SK-N-DZ (cell line): ENCODE measurements around the gene DEFB124.
"Not testable (repeated sequence)": the region's sequence is repeated elsewhere in the genome, so short reads cannot be mapped to it uniquely, and the experiment has no call there.

Experiments
- DNase-seq: peaks from one replicate; pipeline ENCODE4 v3.0.0-alpha.2; 2015; ENCODE audit warnings: low spot score

The DEFB124 gene

GRCh38 chr20:31489152-31489551 lies 14.2 kb upstream of the DEFB124 start:
- no peak for DNase-seq

GRCh38 chr20:31488115-31488514 lies 13.2 kb upstream of the DEFB124 start:
- DNase-seq = no peak

- DNase-seq = no peak
Measured at GRCh38 chr20:31485450-31486339, 10.8 kb upstream of the DEFB124 start.

GRCh38 chr20:31484001-31484400 lies 9.1 kb upstream of the DEFB124 start:
- DNase-seq = peak; percentile 37

- no peak for DNase-seq
Measured at GRCh38 chr20:31476643-31477215, 1.8 kb upstream of the DEFB124 start.

GRCh38 chr20:31476294-31476585 lies 1.3 kb upstream of the DEFB124 start:
- DNase-seq = no peak

- DNase-seq = no peak
Measured at GRCh38 chr20:31475472-31476293, 756 bp upstream of the DEFB124 start.

- DNase-seq = no peak
Measured at GRCh38 chr20:31474097-31474436, 860 bp downstream of the DEFB124 start.

- no peak for DNase-seq
Measured at GRCh38 chr20:31473331-31474096, 1.4 kb downstream of the DEFB124 start.

- no peak for DNase-seq
Measured at GRCh38 chr20:31472395-31473330, 2.3 kb downstream of the DEFB124 start.

GRCh38 chr20:31470946-31471345 lies 4.0 kb downstream of the DEFB124 start:
- not testable (repeated sequence) for DNase-seq

- DNase-seq = no peak
Measured at GRCh38 chr20:31454361-31454760, 20.6 kb downstream of the DEFB124 start.

- no peak for DNase-seq
Measured at GRCh38 chr20:31452575-31452974, 22.4 kb downstream of the DEFB124 start.

- no peak for DNase-seq
Measured at GRCh38 chr20:31449511-31450414, 25.2 kb downstream of the DEFB124 start.

- DNase-seq = no peak
Measured at GRCh38 chr20:31446084-31446819, 28.7 kb downstream of the DEFB124 start.

GRCh38 chr20:31440012-31440659 lies 34.8 kb downstream of the DEFB124 start, which contains the start of gene DEFB123:
Gene DEFB123, plus strand, starts transcription at chr20:31440632. Its CDS starts 67 bp downstream, at chr20:31440699.
- no peak for DNase-seq

GRCh38 chr20:31430568-31431115 lies 44.3 kb downstream of the DEFB124 start:
- DNase-seq = no peak

GRCh38 chr20:31427576-31427975 lies 47.4 kb downstream of the DEFB124 start:
- DNase-seq = not testable (repeated sequence)
